Measurements from ENCODE around the gene POU2AF1.

The POU2AF1 gene

DNA sequence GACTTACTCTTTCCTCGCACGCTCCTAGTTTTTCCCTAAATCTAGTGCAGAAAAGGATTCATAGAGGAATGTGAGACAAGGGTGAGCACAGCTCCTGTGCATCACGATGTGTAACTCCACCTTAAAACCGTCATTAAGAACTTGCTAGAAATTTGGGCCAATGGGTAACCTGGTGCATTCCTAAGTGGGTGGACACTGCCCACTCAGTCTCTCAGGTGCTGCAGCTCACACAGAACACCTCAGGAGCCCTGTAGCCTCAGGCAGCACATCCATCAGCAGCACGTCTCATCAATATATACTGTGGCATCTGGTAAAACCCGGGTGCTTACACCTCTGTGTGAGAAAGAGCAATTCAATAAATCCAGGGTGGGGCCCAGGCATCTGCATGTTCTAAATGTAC, 68.4 kb downstream of the POU2AF1 start:
- DNase-seq = no peak

DNA sequence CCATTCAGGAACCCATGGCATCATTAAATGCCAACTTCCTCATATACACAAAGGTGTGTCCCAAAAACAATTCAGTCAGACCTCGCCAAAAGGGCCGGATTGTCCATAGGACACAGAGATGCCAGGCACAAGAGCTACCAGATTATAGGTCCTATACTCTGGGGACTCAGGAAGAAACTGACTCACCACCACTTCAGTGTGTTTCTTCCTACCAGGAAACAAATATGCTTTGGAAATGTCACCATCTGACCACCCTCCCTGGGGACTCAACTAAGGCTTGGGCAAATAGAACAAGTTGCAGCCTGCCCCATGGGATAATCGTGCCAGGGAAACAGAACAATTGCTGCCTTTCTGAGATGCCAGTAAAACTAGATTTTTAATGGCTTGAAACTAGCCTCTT, 69.0 kb downstream of the POU2AF1 start:
- DNase-seq = no peak

DNA sequence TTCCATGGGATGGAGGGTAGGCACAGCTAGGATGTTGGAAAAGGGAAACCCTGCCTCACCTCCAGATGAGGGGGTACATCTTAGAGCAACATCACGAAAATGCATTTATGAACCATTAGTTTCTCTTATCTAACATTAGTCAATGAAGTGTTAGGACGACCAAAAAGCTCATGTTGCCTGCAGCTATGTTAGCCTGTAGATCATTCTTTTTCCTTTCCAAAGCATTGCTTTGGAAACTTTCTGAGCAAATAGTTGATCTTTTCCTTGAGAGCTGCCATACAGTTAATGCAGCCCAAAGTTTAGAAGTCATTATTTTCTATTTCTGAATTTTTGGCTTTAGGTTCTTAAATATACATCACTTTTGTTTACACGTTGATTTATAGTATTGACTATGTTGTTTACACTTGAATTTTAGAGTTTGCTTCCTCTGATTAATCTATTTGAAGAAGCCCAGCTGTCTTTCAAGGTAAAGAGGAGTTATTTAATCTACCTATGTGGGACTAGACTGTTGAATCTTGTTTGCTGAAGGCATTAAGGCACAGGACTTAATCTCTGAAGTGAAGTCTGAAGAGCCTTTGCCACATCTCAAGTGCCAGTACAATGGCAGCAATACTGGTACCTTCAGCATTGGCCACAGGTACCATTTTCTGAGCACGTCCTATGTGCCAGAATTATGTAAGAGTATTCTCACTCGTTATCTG, 69.7 kb downstream of the POU2AF1 start:
- no peak for DNase-seq

DNA sequence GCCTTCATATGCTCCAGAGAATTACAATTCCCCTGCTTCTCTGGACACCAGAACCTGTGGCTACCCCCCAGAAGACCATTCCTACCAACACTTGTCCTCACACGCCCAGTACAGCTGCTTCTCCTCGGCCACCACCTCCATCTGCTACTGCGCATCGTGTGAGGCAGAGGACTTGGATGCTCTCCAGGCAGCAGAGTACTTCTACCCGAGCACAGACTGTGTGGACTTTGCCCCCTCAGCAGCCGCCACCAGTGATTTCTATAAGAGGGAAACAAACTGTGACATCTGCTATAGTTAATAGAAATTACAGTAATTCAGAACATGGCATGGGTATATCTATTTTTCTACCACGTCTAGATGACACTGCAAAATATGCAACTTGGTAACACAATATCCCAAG, 70.9 kb downstream of the POU2AF1 start:
- no peak for DNase-seq

DNA sequence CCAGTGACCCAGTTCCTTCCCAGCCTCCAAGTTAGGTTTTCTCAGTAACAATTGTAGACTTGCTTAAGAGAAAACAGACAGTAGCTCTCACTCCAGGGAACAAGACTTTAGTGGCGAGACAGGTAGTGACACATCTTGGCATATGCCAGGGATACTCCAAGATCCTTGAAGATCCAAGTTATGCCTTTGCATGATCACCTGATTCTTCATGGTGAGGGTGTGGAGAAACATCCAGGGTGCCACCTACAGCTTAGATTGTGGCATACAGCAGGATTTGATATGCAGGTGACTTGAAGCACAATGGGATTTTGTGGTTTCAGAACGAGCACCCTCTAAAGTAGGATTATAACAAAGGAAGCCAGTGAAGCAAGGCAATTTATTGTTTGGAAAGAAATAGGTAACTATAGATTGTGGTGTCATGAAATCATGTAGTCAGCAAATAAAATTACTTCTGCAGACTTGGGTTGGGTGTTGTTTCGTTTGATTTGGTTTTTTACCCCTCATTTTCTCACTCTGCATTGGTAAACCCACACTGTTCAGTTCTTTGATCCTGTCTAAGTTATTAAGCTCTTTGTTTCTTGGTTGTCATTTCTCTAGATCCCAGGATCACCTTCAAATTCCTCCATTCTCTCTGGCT, 71.5 kb downstream of the POU2AF1 start:
- no peak for DNase-seq

DNA sequence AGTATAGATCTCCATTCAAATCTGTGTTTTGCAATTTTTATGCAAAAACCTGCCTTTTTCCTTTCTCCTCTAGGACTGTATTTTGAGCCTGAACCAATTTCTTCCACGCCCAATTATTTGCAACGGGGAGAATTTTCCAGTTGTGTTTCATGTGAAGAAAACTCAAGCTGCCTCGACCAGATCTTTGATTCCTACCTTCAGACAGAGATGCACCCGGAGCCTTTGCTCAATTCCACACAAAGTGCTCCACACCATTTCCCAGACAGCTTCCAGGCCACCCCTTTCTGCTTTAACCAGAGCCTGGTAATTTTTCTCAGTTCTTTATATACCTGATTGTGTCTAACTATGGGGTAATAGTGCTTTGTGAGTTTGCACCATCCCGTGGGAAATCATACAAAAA, 72.8 kb downstream of the POU2AF1 start:
- no peak for DNase-seq

DNA sequence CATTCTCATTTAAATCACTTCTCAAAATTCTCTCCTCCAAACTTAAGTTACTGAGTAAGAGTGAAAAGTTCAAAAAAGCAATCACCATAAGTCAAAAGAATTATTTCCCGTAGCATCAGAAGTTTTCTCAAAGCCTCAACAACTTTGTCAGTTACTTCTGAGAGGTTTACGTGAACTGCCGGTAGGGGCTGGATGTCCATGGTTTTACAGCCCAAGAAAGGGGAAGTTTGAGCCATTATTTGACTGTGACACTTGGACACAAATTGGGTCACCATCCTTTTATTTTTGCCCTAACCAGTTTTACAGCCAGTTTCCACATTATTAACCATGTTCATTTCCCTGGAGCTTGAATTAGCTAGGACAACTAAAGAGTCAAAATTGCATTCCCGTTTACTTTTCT, 73.2 kb downstream of the POU2AF1 start:
- no peak for DNase-seq

DNA sequence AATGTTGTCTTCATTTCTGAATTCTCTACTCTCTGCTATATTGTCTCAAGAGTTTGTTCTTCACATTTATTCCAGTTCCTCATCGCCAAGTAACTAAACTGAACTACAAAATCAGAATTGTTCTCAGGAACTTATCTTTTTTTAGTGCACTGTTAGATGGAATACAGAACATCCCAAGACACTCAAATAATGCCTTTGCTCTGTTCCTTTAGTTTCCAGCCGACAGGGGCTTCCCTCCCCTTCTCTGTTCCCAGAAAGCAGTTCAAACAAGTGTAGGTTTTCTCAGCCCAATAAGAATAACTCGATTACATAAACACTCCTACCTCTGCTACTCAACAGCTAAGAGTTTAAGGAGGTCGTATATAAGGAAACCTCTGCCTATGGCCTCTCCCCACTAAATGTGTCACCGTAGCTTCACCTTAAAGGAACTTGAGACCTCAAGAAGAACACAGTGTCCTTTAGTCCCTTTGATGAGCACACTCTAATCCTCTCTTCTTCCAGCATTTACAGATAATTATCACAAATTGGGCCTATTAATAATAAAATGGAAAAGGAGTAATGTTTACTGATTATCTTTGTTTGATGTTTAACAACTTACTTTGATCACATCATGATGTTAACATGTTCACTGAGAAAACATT, 73.8 kb downstream of the POU2AF1 start:
- DNase-seq = no peak

DNA sequence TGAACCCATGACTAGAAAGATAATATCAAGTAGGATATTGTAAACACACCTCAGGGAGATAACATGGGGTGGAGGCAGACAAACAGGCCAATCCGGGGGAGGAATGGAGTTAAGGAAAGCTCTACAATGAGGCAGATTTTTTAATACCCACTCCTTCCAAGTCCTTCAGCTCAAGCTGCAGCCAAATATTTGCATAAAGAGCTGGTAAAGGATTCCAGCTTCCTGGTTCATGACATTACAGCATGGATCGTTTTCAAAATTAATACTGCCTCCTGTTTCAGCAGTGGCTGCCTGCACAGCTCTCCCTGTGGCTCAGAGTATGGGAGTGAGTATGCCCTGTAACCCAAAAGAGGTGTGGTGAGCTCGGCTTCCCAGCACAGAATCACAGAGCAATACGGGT, 75.6 kb downstream of the POU2AF1 start:
- DNase-seq = no peak

DNA sequence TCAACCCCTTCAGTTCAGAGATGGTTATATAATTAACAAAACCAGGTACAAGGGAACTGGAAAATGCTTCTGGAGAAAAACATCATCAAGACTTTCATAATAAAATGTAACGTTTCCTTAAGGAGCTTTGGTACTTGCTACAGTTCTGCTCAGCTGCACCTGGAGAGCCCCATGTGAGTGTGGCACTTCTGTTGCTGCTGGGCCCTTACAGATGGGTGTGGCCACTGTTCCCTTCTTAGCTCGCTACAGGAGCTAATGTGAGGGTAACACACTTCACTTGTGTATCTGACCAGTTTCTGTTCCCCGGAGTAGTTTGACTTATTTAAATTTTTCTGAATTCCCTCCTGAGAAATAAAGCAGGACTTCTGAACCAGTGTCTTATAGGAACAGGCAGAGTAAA, 76.8 kb downstream of the POU2AF1 start:
- DNase-seq = no peak
